ENCODE data around the gene CDCA3. TPM values are rescaled to one million over a fixed set of nuclear protein-coding genes. Genes with fewer than 3 reads are reported as not detected.

The CDCA3 gene
- total RNA-seq, 3 donors from 2014 or later: 2.8 to 15.3 (median 5.2) TPM

- intact Hi-C loops (cut with DNase I, micrococcal nuclease): loop anchor here in 1 of 2 donors (10.0 kb wide), 1 partner anchor 89 kb away; no protein-coding TSS in a partner anchor
- Histone ChIP-seq H3K4me3 (no peak overlapping the region), H3K4me1 (ENCODE audit: low read depth) (peaks cover 6% of the 10 kb centered on the region), H3K36me3 (ENCODE audit: low read depth) (no peaks in the 10 kb centered on the region), H3K9me3 (no peaks in the 10 kb centered on the region)
- TF ChIP-seq, protein P1, sequence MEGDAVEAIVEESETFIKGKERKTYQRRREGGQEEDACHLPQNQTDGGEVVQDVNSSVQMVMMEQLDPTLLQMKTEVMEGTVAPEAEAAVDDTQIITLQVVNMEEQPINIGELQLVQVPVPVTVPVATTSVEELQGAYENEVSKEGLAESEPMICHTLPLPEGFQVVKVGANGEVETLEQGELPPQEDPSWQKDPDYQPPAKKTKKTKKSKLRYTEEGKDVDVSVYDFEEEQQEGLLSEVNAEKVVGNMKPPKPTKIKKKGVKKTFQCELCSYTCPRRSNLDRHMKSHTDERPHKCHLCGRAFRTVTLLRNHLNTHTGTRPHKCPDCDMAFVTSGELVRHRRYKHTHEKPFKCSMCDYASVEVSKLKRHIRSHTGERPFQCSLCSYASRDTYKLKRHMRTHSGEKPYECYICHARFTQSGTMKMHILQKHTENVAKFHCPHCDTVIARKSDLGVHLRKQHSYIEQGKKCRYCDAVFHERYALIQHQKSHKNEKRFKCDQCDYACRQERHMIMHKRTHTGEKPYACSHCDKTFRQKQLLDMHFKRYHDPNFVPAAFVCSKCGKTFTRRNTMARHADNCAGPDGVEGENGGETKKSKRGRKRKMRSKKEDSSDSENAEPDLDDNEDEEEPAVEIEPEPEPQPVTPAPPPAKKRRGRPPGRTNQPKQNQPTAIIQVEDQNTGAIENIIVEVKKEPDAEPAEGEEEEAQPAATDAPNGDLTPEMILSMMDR (IDR thresholded peaks at IDR 0.05): no peak
- DNase-seq (peak in 1 of 3 donors; percentile 20), ATAC-seq (no peak)
Measured at GRCh38 chr12:6823182-6824084, 27.7 kb downstream of the CDCA3 start.

DNA sequence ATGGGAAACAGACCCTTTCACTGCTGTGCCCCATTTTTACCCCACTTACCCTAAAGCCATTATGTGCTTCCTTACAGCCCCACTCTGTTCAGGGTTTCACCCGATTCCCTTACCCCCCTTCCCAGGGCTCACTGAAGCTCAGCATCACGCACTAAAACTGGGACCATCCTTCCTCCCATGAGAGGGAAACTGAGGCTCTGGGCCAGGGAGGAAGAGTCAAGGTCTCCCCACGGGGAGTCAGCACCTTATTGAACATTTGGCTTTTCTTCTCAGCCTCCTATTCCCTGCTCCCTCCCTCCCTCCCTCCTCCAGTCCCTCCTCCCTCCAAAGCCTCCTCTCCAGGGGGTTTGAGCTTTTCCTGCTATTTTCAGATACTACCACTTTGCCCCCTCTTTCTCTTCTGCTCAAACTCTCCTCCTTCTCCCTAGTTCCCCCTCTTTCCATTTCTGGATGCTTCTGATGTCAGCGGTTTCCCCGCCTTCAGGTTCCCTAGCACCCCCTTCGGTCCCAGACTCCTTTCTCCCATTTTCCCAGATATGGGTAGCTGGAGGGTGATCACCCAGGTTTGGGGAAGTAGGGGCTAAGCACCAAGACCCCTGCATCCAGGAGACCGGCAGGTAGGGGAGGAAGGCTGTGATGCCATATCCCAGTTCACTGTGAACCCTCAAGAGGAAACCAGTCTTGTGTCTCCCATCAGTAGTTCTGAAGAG lies 28.5 kb downstream of the CDCA3 start:
- intact Hi-C loops (cut with DNase I, micrococcal nuclease): loop anchor here in 1 of 2 donors (10.0 kb wide), 1 partner anchor 88 kb away; no protein-coding TSS in a partner anchor
- TF ChIP-seq, protein P1 (IDR thresholded peaks at IDR 0.05): no peak
- peaks cover 6% of the 10 kb centered on the region for H3K4me1 ChIP-seq (ENCODE audit: low read depth)
- H3K4me3 ChIP-seq: no peak overlapping the region
- no peaks in the 10 kb centered on the region for H3K9me3 ChIP-seq
- DNase-seq (no peak), ATAC-seq (no peak)
- no peaks in the 10 kb centered on the region for H3K36me3 ChIP-seq (ENCODE audit: low read depth)

DNA sequence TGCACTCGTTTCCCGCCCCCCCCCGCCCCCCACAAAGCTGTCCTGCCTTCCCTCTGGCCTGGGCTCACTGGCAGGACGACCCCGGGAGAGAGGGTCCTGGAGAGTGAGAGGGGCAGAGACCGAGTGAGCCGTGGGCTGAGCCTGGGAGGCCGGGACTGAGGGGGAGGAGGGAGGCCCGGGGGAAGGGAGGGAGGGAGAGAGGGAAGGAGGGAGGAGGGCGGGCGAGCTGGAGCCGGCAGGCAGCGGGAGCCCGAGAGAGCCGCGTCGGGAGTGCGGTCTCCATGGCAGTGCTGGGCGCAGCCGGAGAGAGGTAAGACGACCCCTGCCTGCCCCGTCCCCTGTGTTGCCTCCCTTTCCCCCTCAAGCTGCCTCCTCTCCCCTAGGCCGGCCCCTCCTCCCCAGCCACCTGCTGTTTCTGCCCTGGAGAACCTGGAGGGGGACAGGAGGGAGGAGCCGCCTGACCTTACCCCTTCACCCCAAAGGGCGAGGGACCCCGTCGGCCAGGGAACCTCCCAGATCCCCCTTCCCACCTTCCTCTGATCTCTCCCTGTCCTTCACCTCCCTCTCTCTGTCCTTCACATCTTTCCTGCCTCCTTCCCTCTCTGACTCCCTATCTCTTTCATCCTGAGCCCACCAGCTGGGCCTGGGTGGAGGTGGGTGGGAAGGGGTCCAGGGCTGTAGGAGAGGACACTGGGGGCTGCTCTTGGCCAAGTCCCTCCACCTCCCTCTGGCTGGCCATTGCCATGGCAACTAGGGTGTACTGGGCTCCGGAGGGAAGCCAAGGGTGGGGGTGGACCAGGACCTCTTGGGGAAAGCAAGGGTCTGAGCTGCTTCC lies 29.3 kb downstream of the CDCA3 start, which contains the start of gene GPR162:
Gene GPR162 (plus strand): TSS at position 231 of the 835 bp plus-strand sequence. CDS start 2,078 bp downstream, outside the sequence.
- ATAC-seq: peak; percentile 28
- intact Hi-C loops (cut with DNase I, micrococcal nuclease): loop anchor here in 1 of 2 donors (10.0 kb wide), 1 partner anchor 87 kb away; no protein-coding TSS in a partner anchor
- no peaks in the 10 kb centered on the region for H3K9me3 ChIP-seq
- no peak within 1 kb of the TSS for H3K4me3 ChIP-seq
- H3K4me1 ChIP-seq (ENCODE audit: low read depth): no peaks in the 10 kb centered on the region
- TF ChIP-seq, protein P1 (IDR thresholded peaks at IDR 0.05): no peak
- peak; percentile 33 to 60 (median 53) for DNase-seq
- H3K36me3 ChIP-seq (ENCODE audit: low read depth): no peaks in the 10 kb centered on the region

GRCh38 chr12:6820166-6820565 lies 30.9 kb downstream of the CDCA3 start:
- H3K4me1 ChIP-seq (ENCODE audit: low read depth): no peaks in the 10 kb centered on the region
- no peaks in the 10 kb centered on the region for H3K36me3 ChIP-seq (ENCODE audit: low read depth)
- H3K9me3 ChIP-seq: no peaks in the 10 kb centered on the region
- ATAC-seq (no peak), DNase-seq (no peak)
- TF ChIP-seq, protein P1 (IDR thresholded peaks at IDR 0.05): no peak
- intact Hi-C loops (cut with DNase I, micrococcal nuclease): loop anchor here in 1 of 2 donors (10.0 kb wide), 1 partner anchor 85 kb away; no protein-coding TSS in a partner anchor
- H3K4me3 ChIP-seq: no peak overlapping the region
